Fibroblast of skin of back (primary cell): Measurements from ENCODE around the gene OR3A2.
"Not testable (repeated sequence)": the region's sequence is repeated elsewhere in the genome, so short reads cannot be mapped to it uniquely, and the experiment has no call there.

Source experiments
- DNase-seq: peaks from one replicate; pipeline ENCODE4 v3.0.0-alpha.2; 2013

OR3A2 gene

DNA sequence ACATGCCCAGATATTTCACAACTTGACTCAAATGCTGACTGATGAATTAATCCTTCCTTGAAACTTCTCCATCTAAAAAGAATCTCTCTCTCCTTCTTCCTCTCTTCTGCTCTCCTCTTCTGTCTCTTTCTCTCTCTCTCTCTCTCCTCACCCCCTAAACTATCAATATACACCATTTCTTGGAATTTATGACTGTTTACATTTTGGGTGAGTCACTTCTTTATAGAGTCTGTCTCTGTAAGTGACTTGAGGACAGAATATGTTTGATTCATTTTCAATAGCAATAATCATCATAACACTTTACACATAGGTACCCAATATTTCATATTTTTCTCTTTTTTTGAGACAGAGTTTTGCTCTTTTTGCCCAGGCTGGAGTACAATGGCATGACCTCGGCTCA is 103.2 kb downstream of the OR3A2 start:
- no peak for DNase-seq

DNA sequence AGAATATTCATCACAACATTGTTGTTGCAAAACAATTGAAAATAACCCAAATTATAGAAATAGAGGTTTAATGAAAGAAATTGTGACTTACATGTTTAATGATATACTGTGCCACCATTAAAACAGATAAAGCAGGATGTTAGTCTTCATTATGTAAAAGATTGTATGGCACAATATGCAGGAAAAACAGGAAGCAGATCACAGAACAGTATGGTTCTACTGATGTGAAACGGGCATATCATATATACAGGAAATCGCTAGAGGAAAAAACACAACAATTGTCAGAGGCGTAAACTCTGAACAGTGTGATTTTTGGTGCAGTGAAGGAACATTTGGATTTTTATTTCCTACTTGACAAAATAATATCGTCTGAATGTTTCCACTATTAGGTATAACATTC is 110.0 kb downstream of the OR3A2 start:
- DNase-seq = no peak

DNA sequence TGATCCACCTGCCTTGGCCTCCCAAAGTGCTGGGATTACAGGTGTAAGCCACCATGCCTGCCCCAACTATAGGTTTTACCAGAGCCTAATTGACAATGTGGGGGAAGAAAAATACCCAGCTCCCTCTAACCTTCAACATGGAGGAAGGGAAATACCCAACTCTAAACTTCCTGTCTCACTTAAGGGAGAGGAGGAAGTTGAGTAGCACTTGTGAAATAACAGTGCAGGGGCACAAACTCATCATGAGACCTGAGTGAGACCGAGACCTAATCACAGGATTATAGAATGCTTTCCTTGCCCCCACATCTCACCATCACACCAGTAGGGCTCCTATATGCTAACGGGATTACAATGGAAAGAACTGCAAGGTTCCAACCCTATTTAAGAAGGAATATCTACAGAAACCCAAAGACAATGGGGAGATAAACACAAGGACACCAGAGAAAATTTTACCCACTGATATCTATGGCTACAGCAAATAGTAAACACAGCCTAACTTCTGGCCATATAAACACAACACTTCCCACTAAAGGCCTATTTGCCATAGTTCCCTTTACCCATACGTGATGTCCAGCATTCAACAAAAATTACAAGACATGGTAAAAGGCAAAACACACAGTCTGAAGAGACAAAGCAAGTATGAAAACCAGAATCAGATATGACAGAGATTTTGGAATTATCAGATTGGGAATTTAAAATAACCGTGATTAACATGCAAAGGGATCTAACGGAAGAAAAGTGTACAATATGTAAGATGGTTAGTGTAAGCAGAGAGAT is 114.8 kb downstream of the OR3A2 start:
- no peak for DNase-seq

DNA sequence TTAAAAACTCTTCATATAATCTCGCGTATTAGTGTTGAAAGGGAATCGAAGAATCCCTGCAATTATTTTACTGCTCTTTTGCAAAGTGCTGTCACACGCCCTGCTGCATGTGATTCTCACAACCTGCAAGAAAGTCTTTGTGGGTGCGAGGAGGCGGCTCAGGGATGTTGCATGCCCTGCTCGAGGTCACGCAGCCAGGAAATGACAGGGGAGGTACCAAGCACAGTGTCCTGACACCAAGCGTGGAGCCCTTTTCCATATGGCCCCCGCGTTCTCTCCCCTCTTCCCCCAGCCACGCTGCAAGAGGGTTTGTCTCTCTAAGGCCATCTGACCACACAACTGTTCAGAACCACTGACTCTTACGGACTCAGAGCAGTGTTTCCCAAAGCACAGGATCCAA is 125.5 kb downstream of the OR3A2 start:
- DNase-seq = no peak

DNA sequence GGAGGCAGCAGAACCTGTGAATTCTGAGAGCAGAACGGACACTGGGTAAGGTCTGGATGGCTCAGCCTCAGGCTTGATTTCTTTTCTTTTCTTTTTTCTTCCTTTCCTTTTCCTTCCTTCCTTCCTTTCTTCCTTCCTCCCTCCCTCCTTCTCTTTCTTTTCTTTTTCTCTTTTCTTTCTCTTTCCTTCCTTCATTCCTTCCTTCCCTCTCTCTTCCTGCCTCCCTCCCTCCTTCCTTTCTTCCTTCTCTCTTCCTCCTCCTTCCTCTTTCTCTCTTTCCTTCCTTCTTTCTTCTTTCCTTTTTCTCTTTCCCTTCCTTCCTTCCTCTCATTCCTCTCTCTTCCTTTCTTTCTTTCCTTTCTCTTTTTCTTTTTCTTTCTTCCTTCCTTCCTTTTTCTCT is 125.9 kb downstream of the OR3A2 start:
- no peak for DNase-seq

DNA sequence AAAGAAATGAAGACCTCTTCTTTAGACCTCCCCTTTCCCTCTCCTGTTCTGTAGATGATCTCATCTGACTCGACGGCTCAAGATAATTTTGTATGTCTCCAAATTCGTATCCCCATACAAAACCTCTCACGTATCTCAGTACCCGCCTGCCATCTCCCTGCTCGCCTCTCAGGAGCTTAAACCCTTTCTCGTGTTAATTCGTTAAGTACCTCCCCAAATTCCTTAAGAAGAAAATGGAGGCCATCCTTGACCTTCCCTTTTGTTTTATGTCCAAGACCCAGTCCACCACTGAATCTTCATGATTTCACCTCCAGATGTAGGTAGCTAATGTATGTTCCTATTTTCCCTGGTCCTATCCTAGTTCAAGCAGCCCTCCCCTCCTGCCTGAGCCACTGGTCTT is 129.5 kb downstream of the OR3A2 start:
- no peak for DNase-seq

DNA sequence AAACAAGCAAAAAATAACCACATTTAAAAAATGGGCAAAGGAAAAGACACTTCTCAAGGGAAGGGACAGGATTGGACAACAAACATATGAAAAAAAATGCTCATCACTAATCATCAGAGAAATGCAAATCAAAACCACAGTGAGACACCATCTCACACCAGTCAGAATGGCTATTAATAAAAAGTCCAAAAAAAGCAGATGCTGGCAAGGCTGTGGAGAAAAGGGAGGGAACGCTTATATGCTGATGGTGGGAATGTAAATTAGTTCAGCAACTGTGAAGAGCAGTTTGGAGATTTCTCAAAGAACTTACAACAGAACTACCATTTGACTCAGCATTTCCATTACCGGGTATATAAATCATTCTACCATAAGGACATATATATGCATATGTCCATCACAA is 137.1 kb downstream of the OR3A2 start:
- not testable (repeated sequence) for DNase-seq

DNA sequence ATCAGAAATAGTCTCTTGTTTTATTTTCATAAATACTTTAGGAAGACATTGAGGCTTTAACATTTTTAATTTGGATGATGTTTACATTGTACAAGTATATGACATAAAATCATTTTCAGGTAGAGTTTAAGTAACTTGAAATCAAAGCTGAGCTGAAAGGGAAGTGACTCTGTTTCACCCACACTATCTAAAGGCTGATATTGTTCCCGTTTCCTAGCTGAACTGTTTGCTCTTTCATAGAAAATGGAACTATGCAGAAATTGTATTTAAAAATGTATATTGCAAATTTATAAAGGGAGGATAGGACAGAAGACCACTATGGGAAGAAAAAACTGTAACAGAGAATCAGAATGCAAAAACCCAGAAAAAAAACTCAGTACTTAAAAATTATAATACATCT is 141.3 kb downstream of the OR3A2 start:
- not testable (repeated sequence) for DNase-seq

DNA sequence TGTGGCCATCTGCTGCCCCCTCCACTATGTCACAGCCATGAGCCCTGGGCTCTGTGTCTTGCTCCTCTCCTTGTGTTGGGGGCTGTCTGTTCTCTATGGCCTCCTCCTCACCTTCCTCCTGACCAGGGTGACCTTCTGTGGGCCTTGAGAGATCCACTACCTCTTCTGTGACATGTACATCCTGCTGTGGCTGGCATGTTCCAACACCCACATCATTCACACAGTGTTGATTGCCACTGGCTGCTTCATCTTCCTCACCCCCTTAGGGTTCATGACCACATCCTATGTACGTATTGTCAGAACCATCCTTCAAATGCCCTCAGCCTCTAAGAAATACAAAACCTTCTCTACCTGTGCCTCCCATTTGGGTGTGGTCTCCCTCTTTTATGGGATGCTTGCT is 145.1 kb downstream of the OR3A2 start:
- not testable (repeated sequence) for DNase-seq

DNA sequence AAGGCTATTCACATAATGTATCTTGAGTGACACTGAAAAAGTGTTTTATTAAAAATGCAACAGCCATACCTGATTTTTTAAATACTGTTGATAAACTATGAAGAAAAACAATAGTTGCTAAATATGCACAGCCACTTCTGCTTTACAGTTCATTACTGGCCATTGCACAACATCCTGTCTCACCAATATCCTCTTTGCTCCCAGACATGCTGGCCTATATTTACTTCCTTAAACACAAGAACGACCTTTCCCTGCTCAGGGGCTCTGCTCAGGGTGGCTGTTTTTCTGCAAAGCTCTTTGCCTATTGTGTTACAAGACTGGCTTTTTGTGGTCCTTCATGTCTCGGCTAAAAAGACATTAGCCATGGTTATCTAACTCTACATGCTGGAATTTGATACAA is 147.4 kb downstream of the OR3A2 start:
- not testable (repeated sequence) for DNase-seq

DNA sequence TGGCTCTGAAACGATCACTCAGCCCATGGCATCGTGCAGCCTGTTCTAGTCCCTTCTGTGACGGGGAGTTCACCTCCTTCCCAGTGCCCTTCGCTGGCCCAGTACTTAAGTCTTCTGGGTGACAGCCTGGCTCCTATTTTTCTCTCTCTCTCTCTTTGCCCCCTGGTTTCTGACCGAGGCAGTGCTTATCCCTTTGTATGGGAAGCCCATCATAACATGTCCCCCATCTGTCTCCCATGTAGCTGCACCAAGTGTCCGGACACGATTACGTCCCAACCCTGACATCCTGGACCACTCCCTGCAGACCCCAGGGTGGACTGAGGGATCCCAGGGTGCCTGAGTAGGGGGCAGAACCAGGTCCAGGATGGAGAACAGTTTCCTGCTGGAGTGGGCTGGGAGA is 153.8 kb downstream of the OR3A2 start:
- not testable (repeated sequence) for DNase-seq
